ENCODE results near the gene FERD3L.

Gene FERD3L

GRCh38 chr7:19101909-19102308, 43.3 kb downstream of the FERD3L start:
- TF ChIP-seq CTCF (IDR thresholded peaks at IDR 0.05; ENCODE audit: low read depth, low read length, missing control alignments) = no peak
- no peak for DNase-seq (ENCODE audit: low read depth)
- in situ Hi-C loops (cut with HindIII; ENCODE audit: low sequenced_read_pairs) = loop anchor here (25.0 kb wide), 1 partner anchor 515 kb away; no protein-coding TSS in a partner anchor
- no peak overlapping the region for H3K4me3 ChIP-seq (ENCODE audit: low read depth, low read length)

- TF ChIP-seq CTCF (IDR thresholded peaks at IDR 0.05; ENCODE audit: low read depth, low read length, missing control alignments) = no peak
- DNase-seq (ENCODE audit: low read depth) = no peak
- H3K4me3 ChIP-seq (ENCODE audit: low read depth, low read length) = no peak overlapping the region
- in situ Hi-C loops (cut with HindIII; ENCODE audit: low sequenced_read_pairs) = loop anchor here (25.0 kb wide), 1 partner anchor 514 kb away; no protein-coding TSS in a partner anchor
These were observed 43.7 kb downstream of the FERD3L start for GRCh38 chr7:19101472-19101871.

GRCh38 chr7:19099924-19100323, 45.3 kb downstream of the FERD3L start:
- TF ChIP-seq CTCF (IDR thresholded peaks at IDR 0.05; ENCODE audit: low read depth, low read length, missing control alignments) = no peak
- in situ Hi-C loops (cut with HindIII; ENCODE audit: low sequenced_read_pairs) = loop anchor here (25.0 kb wide), 1 partner anchor 513 kb away; no protein-coding TSS in a partner anchor
- no peak for DNase-seq (ENCODE audit: low read depth)
- no peak overlapping the region for H3K4me3 ChIP-seq (ENCODE audit: low read depth, low read length)

- TF ChIP-seq CTCF (IDR thresholded peaks at IDR 0.05; ENCODE audit: low read depth, low read length, missing control alignments) = no peak
- in situ Hi-C loops (cut with HindIII; ENCODE audit: low sequenced_read_pairs) = no loop called here
- no peak for DNase-seq (ENCODE audit: low read depth)
- H3K4me3 ChIP-seq (ENCODE audit: low read depth, low read length) = no peak overlapping the region
These were observed 46.0 kb downstream of the FERD3L start for GRCh38 chr7:19099194-19099593.

GRCh38 chr7:19098510-19098909, 46.7 kb downstream of the FERD3L start:
- in situ Hi-C loops (cut with HindIII; ENCODE audit: low sequenced_read_pairs) = no loop called here
- no peak for DNase-seq (ENCODE audit: low read depth)
- TF ChIP-seq CTCF (IDR thresholded peaks at IDR 0.05; ENCODE audit: low read depth, low read length, missing control alignments) = no peak
- no peak overlapping the region for H3K4me3 ChIP-seq (ENCODE audit: low read depth, low read length)

- H3K4me3 ChIP-seq (ENCODE audit: low read depth, low read length) = no peak overlapping the region
- in situ Hi-C loops (cut with HindIII; ENCODE audit: low sequenced_read_pairs) = no loop called here
- TF ChIP-seq CTCF (IDR thresholded peaks at IDR 0.05; ENCODE audit: low read depth, low read length, missing control alignments) = no peak
- DNase-seq (ENCODE audit: low read depth) = no peak
These were observed 47.8 kb downstream of the FERD3L start for GRCh38 chr7:19097165-19098055.
